HG03460 (cell line): ENCODE measurements around the gene RHOT2.

ENCODE experiments used
- ATAC-seq: cut with Tn5 transposase; IDR thresholded peaks from one replicate; pipeline ENCODE4 v1.9.1; 2021; ENCODE audit not compliant: unreplicated experiment

Gene RHOT2

GRCh38 chr16:695355-696089, 27.6 kb downstream of the RHOT2 start:
- no peak for ATAC-seq

DNA sequence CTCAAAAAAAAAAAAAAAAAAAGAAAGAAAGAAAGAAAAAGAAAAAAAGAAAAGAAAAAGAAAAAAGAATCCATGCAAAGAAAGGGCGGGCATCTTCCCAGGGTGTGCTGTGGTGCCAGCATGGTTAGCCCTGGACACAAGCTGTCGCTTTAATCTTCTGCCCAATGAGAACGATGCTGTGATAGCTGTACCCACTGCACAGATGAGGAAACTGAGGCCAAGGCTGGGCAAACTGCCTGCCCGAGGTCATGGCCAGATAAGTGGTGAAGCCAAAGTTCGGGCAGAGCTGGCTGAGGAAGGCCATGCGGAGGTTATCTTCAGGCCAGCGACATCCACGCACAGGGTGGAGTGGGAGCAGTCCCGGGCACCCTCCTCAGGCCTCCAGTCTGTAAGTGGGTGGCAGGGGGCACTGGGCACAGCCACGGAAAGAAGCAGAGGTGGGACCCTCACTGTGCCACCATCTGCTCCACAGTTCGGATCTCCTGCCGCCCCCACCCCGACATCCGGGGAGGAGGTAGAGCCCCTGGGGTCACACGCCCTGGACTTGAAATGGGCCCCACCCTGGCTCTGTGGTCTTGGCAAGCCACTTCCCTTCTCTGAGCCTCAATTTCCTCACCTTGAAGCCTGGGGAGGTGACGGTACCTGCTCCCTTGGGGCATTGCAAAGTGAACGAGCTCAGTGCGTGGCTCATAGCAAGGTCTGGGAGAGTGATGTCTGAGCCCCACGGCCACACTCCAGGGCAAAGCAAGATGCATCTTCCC, 31.2 kb downstream of the RHOT2 start:
- ATAC-seq = no peak

DNA sequence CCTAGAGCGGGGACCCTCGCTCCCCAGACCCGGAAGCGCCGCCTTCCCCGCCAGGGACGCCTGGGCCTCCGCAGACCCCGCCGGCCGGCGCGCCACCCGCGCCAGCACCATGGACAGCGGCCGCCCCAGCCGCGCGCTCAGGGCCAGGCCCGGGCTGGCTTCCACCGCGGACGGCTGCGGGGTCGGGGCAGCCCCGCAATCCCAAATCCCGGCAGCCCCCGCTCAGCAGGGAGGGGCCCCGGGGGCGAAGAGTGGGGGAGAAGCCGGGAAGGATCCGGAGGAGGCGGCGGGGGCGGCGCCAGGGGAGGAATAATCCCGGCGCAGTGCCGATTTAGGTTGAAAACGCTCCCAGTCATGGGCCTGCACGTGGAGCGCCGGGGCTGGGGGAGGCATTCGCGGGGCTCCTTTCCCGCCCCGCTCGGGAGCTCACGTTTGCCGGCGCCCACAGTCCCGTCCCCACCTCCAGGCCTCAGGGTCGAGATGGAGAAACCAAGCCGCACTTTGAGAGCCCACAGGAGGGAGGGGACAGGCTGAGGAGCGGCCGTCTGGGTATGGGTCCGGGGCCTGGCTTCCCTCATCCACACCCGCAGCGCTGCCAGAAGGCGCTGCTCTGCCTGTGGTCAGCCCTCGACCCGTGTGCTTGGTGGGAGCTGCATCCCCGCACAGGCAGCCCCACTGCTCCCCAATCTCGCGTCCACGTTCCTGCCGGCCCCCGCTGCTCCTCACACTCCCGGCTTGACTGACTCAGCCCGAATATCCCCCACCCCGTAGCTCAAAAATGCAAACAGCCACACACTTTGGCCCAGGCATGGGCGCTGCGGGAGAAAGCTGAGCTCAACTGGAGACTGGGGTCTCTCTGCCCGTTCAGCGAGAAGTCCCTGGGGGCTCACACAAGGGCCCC, 33.0 kb downstream of the RHOT2 start:
- no peak for ATAC-seq

GRCh38 chr16:702341-702740, 34.4 kb downstream of the RHOT2 start:
- no peak for ATAC-seq

GRCh38 chr16:703406-703805, 35.5 kb downstream of the RHOT2 start:
- no peak for ATAC-seq

DNA sequence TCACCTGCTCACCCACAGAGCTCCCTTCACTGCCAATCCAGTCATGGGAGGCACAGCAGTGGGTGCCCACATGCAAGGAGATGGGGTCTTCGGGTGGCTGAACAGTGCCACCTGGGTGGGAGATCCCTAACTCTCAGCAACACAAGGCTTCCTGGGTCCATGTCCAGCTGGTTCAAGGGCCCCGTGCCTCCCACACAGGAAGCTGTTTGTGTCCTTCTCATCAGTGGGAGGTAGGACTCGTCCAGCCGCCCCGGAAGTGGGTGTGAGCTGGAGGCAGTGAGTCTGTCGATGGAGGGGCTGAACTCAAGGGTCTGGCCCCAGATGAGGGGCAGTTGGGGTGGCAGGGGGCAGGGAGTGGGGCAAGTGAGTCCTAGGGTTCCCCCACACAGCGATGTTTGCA, 36.1 kb downstream of the RHOT2 start:
- ATAC-seq = no peak

- ATAC-seq = no peak
Measured at GRCh38 chr16:704552-705380, 36.8 kb downstream of the RHOT2 start.

DNA sequence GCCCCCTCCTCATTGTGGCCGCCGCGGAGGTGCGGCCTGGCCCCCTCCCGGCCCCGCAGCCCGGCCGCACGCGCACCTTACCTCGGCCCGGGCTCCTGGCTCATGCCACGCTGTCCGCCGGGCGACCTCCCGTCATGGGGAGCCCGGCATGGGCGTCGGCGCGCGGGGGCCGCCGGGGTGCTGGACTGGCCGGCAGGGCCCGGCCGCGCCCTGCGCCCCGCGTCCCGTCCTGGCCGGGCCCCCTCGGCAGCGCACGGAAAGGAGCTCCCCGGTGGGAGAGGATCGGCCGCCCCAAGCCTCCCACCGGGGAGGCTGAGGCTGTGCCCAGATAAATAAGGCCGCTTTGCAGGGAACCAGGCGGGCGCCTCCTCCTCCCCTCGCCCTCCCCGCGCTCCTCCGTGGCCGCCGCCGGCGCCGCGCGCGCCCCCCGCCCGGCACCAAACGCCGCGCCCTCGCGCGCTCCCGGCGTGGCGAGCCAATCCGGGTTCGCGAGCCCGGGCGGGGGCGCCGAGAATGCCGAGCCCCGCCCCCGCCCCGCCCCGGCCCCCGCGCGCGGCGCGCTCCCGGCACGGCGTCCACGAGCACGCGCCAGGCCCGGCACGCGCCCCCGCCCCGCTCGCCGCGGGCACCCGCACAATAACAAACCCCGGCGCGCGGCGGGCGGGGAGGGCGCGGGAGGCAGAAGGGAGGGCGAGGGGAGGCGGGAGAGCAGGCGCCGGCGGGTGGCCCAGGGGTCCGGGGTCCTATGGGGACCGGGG, 37.7 kb downstream of the RHOT2 start, which contains the start of gene FBXL16:
Gene FBXL16 (minus strand): TSS at position 371 of the 758 bp plus-strand sequence. CDS start 8,396 bp downstream, outside the sequence.
- no peak for ATAC-seq

GRCh38 chr16:706189-707061, 38.5 kb downstream of the RHOT2 start:
- no peak for ATAC-seq

DNA sequence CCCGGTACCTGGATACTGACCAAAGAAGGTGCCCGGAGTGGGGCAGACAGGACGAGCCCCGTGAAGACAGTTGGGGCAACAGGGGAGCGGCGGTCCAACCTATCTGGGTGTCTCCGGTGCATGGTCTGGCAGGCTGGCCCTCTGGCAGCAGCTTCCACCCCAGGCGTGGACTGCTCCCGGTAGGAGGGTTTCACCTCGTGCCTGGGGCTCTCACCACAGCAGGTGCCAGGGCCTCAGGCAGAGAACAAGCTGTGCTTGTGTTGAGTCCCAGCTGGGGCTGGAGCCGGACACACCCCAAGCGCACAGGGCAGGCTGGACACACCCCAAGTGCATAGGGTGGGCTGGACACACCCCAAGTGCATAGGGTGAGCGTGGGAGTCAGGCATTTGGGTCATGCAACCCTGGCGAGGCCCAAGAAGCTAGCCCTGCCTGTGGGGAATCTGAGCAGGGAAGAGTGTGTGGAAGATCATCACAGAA, 39.2 kb downstream of the RHOT2 start:
- ATAC-seq = no peak

DNA sequence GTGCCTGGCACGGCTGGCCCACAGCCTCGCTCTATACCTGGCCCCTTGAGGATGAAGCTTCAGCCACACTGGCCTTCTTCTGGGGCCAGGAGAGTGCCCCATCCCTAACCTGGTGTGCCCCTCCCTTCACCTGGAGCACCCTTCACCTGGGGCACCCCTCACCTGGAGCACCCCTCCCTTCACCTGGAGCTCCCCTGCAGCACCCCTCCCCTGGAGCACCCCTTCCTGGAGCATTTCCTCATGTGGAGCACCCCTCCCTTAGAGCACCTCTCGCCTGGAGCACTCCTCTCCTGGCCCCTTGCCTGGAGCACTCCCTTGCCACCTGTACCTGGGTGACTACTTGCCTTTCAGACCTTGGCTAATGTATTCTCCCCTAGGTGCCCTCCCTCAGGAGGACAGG, 40.1 kb downstream of the RHOT2 start:
- no peak for ATAC-seq

GRCh38 chr16:708959-709358, 41.0 kb downstream of the RHOT2 start:
- ATAC-seq = no peak

DNA sequence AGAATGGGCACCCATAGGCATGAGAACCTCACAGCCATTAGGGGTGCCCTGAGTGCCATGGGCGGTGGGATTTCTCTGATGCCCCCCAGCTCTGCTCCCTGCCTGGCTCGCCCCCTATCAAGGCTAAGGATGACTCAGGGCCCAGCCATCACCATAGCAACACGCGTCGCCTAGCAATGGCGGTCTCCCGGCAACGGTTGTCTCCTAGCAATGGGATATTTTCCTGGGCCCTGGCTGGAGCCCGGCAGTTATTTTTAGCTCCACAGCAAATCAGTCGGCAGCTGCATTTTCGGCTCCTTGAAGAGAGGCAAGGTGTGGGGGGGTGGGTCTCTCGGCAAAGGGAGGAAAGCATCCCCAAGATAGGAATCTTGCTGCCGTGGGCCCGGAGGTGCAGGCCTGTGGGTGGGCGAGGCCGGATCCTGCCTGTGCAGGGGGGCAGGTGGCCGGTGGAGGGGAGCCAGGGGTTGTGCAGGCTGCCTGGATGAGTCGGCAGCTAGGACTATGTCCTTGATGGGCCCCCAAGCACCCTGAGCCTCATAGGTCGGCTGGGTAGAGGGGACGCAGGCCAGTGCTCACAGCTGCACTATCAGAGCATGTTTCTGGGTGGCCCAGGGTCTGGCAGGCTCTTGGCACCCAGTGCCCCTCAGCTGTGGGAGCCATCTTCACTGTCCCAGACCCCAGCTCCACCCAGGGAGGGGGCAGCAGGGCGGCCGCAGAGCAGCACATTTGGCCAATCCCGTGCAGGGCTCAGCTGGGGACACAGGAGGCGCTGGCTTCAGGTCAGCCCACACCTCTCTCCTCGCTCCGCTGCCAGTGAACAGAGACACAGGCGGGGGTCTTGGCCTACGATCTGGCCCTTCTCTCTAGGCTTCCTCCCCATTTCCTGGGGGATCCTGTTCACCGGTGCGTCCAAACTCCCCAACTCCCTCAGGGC, 41.9 kb downstream of the RHOT2 start:
- no peak for ATAC-seq

DNA sequence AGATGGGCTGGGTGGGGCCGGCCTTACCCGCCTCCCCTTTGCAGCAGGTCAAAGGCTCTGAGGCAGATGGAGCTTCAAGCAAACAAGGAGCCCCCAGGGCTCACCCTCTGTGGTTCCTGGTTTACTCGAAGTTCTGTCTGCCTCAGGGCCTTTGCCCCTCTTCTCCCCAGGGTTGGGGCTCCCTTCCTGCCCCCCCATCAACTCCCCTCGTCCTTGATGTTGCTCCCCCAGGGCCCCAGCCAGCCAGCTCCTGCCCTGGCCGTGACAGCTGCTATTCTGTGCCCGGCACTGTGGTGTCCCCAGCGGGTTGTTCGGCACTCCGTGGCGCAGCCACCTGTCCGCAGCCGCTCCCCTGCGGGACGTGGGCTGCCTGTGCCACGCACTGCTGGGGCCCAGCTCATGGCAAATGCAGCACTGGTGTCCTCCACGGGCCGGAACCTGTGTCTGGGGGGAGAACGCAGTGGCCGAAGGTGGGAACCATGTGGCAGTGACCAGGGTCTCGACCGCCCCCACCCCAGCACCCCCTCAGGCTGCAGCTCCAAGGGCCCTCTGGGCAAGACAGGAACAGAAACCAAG, 42.7 kb downstream of the RHOT2 start:
- ATAC-seq = no peak

- ATAC-seq = no peak
Measured at GRCh38 chr16:711084-711483, 43.2 kb downstream of the RHOT2 start.

DNA sequence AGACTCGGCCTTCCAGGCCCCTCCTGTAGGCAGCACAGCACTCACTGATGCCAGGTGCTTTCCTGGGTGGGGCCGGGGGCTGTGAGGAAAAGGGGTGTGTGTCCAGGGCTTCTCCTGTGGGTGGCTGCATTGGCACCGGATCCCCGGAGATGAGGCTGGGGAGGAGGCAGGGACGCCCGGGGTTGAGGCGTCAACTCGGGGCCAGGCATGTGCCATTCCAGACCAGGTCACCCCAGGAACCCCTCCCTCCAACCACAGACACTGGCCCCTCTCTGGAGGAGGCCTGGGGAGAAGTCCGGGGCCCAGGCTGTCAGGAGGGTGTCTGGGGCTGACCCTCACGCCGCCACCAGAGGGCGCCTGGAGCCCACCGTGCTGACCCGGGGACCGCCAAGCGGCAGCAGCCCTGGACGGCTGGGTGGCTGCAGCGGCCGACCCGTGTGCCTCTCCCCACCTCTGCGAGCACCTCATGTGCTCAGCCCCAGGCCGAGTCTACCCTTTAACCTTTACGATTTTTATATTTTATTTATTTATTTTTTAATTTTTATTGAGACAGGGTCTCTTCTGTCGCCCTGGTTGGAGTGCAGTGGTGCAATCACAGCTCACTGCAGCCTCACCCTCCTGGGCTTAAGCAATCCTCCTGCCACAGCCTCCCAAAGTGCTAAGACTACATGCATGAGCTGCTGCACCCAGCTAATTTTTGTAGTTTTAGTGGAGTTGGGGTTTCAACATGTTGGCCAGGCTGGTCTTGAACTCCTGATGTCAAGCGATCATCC, 43.8 kb downstream of the RHOT2 start:
- no peak for ATAC-seq
